OCI-LY3 (cell line): ENCODE results near the gene SF3A2.

Source experiments
- CTCF ChIP-seq: fragments of 200-600, 300-600 bp; sonication (generic); IDR thresholded peaks from 2 replicates; pipeline ENCODE4 v1.5.1; 2014; ENCODE audit warnings: antibody characterized with exemption, low read length, low read depth
- EZH2phosphoT487 ChIP-seq: fragments of 200-600 bp; shearing (Covaris generic); IDR thresholded peaks from 2 replicates; pipeline ENCODE4 v1.6.1; 2018; ENCODE audit warnings: antibody characterized with exemption, mixed run types, low read depth

- TF ChIP-seq CTCF (no peak), EZH2phosphoT487 (no peak)
Observed at GRCh38 chr19:2234996-2235380, 1.6 kb upstream of the SF3A2 start.
